Cerebellar nuclear complex (tissue), 1 donor: ENCODE measurements around the gene GABRG3.

Source experiments
- DNase-seq, 2 experiments: peaks; one replicate each; lab custom pipeline; 2025; lab: John Stamatoyannopoulos, UW

The GABRG3 gene

DNA sequence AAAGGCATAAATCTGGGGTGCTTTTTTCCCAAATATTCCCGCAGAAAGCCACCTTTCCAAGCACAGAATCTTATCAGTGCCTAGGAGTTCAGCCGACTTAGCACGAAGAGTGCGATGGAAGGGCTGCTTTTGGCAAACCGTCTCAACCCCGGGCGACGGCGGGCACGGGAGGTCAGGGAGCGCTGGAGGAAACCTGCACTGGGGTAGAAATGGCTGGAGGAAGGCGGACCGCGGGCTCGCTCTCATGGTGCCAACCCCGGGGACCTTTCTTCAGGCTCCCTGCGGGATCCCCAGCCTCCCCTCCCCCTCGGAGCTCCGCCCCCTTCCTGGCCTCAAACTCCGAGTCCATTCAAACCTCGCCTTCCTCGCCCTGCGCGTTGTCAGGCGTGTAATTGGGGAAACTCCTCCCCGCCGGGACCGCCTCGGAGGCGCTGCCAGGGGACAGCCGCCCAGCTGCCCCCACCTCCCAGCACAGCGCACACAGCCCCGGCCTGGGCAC is at the start of gene GABRG3:
Gene GABRG3 (plus strand): TSS at position 470 of the 499 bp plus-strand sequence.
- DNase-seq = no peak

DNA sequence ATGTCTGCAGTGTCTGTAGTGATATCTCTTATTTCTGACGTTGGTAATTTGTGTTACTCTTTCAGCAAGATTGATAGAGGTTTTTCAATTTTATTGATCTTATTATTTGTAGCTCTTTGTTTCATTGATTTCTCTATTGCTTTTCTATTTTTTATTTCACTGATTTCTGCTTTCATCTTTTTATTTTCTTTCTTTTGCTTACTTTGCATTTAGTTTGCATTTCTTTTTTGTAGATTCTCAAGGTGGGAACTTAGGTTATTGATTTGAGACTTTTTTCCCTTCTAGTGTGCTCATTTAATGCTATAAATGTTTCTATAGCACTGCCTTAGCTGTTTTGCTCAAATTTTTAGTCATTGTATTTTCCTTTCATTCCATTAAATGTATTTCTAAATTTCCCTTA is 49.5 kb upstream of the GABRG3 start:
- no peak for DNase-seq

DNA sequence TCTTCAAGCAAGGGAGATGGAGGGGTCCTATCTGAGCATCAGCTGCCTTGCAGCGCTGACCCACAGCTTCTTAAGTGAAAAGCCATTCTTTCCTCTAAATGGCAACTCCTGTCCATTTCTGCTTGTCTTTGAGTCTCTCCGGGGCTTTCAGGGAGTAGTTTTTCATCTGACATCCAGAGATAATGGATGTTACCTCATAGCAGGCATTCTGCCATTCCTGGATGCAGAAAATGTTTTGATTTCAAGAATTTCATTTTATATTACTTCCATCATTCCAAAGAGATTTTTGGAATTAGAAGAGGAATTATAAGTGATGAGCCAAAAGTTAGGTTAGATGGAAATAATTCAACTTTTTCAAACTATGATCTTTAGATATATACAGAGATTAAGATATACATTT is 44.9 kb upstream of the GABRG3 start:
- no peak for DNase-seq

DNA sequence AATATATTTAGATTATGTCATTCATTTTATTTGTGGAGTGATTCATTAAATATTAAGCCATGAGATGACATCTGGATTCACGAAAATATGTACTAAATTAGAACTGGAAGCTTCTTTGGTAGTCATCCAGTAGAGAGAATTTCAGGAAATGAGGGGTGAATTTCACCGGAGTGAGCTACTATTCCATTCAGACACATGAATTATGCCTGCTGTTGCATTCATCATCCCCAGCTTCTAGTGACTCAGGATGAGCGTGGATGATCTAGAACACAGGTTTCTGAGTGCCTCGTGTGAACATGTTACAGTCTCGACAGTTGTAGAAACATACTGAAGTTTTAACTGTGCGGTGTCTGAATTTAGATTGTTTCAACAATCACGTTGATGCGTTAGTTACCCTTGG is 42.9 kb upstream of the GABRG3 start:
- DNase-seq = no peak

DNA sequence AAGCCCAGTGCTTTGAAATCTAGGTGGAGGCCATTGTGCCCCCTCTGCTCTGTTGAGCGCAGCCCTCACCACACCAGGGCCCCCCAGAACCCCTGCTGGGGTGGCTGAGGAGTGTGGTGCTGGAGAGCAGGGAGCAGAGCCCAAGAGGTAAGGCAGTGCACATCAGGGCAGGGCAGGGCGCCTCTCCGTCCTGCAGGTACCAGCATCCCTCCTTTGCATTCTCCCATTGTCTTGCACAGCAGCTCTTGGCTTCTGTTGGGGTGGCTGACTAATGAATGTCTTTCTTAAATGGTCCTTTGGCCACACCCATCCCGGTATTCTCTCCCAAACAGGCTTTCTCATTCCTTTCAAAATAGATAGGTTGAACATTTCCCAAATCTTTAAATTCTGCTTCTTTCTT is 41.4 kb upstream of the GABRG3 start:
- no peak for DNase-seq

- no peak for DNase-seq
Measured at GRCh38 chr15:26934848-26935247, 36.1 kb upstream of the GABRG3 start.

DNA sequence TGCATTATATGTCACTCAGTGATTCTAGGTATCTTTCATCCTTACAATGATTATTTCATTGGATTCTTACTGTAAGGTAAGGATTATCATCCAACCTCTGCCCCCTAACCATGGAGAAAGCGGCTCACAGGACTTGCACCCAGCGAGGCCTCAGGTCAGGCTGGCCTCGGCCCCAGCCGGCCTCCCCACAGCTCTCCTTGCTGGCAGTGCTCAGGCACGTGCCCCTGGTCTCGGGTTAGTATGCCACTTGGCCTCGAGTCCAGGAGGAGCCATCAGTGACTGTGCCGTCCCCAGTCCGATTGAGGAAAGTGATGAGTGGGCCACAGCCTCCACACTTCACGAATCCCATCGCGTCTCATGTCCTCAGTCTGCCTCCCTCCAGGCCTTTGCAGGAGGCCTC is 35.7 kb upstream of the GABRG3 start:
- DNase-seq = no peak

DNA sequence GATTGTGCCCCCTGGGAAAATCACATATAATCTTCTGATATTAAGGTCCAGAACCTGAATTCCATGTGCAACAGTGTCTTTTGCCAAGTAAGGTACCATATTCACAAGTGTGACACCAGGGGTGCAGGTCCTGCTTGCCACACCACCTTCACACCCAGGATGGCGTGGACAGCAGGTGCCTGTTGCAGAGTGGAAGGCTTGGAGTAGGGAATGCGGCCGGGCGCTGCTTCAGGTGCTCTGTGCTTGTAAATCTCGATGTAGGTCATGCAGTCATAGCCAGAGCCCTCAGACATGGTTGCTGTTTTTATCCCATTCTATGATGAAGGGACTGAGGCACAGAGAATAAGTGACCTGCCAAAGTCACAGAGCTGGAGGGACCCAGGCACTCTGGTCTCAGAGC is 34.5 kb upstream of the GABRG3 start:
- no peak for DNase-seq

DNA sequence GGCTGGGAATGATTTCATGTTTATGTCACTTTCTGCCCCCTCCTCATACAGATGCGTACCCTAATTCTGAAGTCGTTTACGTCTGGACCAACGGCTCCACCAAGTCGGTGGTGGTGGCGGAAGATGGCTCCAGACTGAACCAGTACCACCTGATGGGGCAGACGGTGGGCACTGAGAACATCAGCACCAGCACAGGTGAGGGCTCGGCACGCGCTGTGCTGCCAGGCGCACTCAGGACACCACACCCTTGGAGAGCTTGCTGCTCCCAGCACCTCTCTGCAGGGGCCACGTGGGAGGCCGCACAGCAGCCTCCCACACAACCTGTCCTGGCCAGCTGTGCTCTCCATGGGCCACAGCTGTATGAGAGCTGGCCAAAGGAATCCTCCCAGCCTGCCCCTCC is 33.8 kb upstream of the GABRG3 start:
- DNase-seq = no peak

GRCh38 chr15:26939398-26939797 is 31.6 kb upstream of the GABRG3 start:
- no peak for DNase-seq

DNA sequence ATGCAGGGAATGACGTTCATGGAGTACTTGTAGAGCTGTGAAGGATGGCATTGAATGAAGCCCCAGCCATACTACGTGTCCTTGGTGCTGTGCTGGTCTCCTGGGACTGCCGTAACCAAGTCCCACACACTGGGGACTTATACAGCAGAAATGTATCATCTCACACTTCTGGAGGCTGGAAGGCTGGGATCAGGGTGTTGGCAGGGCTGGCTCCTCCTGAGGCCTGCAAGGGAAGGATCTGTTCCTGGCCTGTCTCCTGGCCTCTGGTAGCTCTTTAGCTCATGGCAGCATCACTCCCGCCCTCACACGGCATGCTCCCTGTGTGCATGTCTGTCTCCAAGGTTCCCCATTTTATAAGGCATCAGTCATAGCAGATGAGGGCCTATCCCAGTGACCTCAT is 29.5 kb upstream of the GABRG3 start:
- DNase-seq = no peak

- no peak for DNase-seq
Measured at GRCh38 chr15:26943866-26944265, 27.1 kb upstream of the GABRG3 start.

- no peak for DNase-seq
Measured at GRCh38 chr15:26945046-26945445, 25.9 kb upstream of the GABRG3 start.

DNA sequence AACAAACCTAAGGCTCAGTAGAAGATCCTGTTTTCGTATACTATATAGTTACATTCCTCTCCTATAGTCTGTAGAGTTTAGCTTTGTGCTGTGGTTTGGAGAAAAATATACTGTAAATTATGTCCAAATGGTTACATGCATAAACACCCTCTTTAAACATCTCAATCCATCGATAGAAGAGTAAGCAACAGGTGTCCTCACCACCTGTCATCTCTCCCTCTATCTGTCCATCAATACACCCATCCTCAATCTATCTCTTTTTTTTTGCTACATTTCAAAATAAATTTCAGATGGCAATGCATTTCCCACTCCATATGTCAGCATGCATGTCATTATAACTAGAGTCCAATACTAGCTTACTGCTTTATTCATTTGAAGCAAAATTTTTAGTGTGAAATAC is 21.0 kb upstream of the GABRG3 start:
- DNase-seq = no peak

- DNase-seq = no peak
Measured at GRCh38 chr15:26954403-26954802, 16.6 kb upstream of the GABRG3 start.

DNA sequence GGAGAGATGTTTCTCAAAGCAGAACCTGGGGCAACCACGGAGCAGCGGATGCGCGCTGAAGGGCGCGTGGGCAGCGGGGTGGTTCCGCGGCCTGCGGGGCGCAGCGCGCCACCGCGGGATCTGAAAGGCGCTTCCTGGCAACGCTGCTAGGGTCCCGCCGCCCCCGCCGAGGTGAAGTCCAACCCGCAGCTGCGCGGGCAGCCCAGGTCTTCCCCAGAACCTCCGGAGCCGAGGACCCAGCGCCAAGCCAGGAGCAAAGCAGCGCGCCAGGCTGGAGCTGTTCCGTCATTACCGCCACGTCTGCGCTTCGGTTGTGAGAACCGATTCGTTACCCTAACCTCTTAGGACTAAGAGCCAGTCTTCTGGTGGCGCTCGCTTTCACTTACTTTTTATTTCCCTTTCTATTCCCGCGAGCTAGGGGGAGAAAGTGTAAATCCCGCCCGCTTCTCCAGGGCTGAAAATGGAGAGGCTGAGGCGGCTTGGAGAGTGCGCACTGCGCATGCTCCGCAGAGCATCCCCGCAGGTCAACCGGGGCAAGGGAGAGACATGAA is 3.2 kb upstream of the GABRG3 start:
- no peak for DNase-seq

DNA sequence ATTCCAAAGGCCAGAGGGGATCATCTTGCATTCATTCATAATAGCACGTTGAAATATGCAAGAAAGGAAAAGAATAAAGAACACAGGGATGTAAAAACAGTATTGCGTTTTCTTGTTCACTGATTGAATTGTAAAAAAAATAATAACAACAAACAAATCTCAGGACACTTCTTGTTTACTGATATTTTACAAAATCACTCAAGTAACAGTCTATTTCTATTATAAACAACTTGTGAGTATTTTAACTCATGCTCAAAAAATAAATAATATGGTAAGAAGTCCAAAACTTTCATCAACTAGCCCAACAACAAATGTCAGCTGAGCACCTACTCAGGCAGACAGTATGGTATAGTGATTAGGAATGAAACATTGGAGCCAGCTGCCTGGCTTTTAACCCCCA is 2.2 kb upstream of the GABRG3 start:
- DNase-seq = no peak

GRCh38 chr15:26971271-26972018 is 464 bp downstream of the GABRG3 start:
- DNase-seq = no peak

- DNase-seq = no peak
Measured at GRCh38 chr15:26972636-26973035, 1.7 kb downstream of the GABRG3 start.

DNA sequence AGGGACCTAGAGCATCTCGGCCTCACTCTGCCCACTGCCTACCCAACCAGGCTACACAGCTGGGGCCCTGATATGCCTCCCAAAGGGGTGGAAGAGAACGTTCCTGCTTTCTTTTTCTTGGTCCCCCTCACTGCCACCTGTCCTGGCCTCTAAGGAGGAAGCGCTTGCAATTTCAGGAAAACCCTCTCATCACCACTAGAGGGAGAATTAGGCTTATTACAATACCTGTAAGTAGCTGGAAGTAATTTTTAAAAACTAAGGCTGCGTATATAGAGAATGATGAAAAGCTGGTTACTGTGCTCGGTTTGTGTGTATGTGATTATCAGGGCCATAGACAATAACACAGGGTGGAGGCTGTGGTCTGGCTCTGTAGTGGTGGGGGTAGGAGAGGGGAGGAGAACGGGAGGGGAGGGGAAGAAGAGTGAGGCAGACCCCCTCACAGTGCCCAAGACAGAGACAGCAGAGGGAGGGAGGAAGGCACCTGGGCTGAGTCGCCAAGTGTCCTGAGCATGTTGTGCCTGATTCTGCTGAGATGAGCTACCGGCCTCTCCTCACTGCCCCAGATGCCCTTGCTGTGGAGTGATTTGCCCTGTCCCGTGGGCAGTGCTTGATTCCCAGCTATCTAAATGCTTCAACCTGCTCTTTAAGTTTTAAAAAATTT is 3.3 kb downstream of the GABRG3 start:
- DNase-seq = no peak

GRCh38 chr15:26981492-26981891 is 10.5 kb downstream of the GABRG3 start:
- DNase-seq = no peak

DNA sequence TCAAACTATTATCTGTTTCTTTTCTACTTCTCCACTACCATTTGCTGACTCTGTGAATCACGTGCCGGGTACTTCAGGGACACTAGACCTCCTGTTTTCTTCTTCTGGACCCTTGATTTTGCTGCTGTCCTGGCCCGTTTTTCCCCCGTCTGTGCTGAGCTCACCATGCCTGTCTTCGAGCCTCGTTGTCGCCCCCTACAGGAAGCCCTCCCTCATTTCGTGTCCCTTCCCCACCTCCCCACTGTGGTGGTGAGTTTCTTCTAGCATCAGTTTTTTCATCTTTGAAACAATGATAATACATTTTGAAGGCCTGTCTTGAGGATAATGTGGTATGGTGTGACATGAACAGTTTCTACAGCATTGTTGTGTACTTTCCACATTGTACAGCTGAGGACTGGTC is 12.8 kb downstream of the GABRG3 start:
- no peak for DNase-seq

GRCh38 chr15:26985050-26985449 is 14.1 kb downstream of the GABRG3 start:
- DNase-seq = no peak
